Measurements from ENCODE around the gene GGT7. TPM values are rescaled to one million over a fixed set of nuclear protein-coding genes. Genes with fewer than 3 reads are reported as not detected.
A peak's percentile ranks its signal among the peaks of the same experiment; 100 is the strongest.

The GGT7 gene
- total and polyA plus RNA-seq, 9 of the 15 experiments (the other 6 are each of a cell fraction or from before 2014, with no cell fraction given), result 0.04 to 18.3 (median 5.9) TPM

DNA sequence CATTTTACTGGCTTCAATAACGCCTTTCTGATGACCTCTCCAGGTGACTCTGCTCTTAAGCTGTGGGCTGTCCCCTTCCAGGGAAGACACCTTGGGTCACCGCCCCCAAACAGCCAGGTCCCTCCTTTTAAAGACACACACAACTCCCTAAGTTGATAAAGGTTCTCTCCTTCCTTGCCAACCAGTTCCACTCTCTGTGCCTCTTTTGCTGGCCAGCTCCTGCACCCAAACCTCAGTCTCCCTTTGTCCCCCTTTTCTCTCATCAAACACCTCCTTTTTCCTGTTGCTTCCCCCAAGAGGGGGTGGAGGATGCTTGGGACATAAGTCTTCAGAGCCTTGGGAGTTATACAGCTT lies 48.2 kb downstream of the GGT7 start (continued):
- TF ChIP-seq, protein P1, sequence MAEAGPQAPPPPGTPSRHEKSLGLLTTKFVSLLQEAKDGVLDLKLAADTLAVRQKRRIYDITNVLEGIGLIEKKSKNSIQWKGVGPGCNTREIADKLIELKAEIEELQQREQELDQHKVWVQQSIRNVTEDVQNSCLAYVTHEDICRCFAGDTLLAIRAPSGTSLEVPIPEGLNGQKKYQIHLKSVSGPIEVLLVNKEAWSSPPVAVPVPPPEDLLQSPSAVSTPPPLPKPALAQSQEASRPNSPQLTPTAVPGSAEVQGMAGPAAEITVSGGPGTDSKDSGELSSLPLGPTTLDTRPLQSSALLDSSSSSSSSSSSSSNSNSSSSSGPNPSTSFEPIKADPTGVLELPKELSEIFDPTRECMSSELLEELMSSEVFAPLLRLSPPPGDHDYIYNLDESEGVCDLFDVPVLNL (CRISPR knock-in tag; IDR thresholded peaks at IDR 0.05; ENCODE audit: low read depth), result no peak
- peak; percentile 94 for TF ChIP-seq SP1 (CRISPR knock-in tag; IDR thresholded peaks at IDR 0.05)
- peak; percentile 42; the same call in 1 of the 2 replicates for TF ChIP-seq TARDBP (IDR thresholded peaks at IDR 0.05)
- TF ChIP-seq POLR2H (tag; IDR thresholded peaks at IDR 0.05; ENCODE audit: low read depth), result no peak; the same call in 1 of the 2 replicates
- TF ChIP-seq CBX2 (IDR thresholded peaks at IDR 0.05; ENCODE audit: insufficient read depth, low read length, poor library complexity, severe bottlenecking), result no peak
- TF ChIP-seq TOE1 (IDR thresholded peaks at IDR 0.05; ENCODE audit: borderline replicate concordance), result peak; percentile 71; the same call in 1 of the 2 replicates
- TF ChIP-seq TOE1 (CRISPR knock-in tag; IDR thresholded peaks at IDR 0.05; ENCODE audit: borderline replicate concordance, low read depth), result no peak
- TF ChIP-seq POLR2A (conservative IDR thresholded peaks at IDR 0.05), result 0 out of 2 replicates have a peak, but pooled peaks have one; percentile 36
- TF ChIP-seq NR3C1 (CRISPR knock-in tag; IDR thresholded peaks at IDR 0.05), result no peak
- no peak for TF ChIP-seq SPI1 (IDR thresholded peaks at IDR 0.05; ENCODE audit: borderline replicate concordance, low read depth, low read length)
- no peak for TF ChIP-seq KAT8 (IDR thresholded peaks at IDR 0.05; ENCODE audit: low read depth)
- TF ChIP-seq PCBP1 (IDR thresholded peaks at IDR 0.05; ENCODE audit: low read depth, low read length, poor library complexity, severe bottlenecking), result no peak
- no peak for TF ChIP-seq SETDB1 (IDR thresholded peaks at IDR 0.05; ENCODE audit: low read length)
- TF ChIP-seq, protein P2, sequence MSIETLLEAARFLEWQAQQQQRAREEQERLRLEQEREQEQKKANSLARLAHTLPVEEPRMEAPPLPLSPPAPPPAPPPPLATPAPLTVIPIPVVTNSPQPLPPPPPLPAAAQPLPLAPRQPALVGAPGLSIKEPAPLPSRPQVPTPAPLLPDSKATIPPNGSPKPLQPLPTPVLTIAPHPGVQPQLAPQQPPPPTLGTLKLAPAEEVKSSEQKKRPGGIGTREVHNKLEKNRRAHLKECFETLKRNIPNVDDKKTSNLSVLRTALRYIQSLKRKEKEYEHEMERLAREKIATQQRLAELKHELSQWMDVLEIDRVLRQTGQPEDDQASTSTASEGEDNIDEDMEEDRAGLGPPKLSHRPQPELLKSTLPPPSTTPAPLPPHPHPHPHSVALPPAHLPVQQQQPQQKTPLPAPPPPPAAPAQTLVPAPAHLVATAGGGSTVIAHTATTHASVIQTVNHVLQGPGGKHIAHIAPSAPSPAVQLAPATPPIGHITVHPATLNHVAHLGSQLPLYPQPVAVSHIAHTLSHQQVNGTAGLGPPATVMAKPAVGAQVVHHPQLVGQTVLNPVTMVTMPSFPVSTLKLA (conservative IDR thresholded peaks at IDR 0.05), result peak in 1 of 2 experiments; percentile 18; a peak in 2 of 4 replicates
- TF ChIP-seq, protein P3, sequence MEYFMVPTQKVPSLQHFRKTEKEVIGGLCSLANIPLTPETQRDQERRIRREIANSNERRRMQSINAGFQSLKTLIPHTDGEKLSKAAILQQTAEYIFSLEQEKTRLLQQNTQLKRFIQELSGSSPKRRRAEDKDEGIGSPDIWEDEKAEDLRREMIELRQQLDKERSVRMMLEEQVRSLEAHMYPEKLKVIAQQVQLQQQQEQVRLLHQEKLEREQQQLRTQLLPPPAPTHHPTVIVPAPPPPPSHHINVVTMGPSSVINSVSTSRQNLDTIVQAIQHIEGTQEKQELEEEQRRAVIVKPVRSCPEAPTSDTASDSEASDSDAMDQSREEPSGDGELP (CRISPR knock-in tag; IDR thresholded peaks at IDR 0.05; ENCODE audit: borderline replicate concordance), result 0 out of 2 replicates have a peak, but pooled peaks have one; percentile 14
- peak; percentile 12; the same call in 1 of the 2 replicates for TF ChIP-seq NR1H2 (CRISPR knock-in tag; IDR thresholded peaks at IDR 0.05)
- TF ChIP-seq, protein P4, sequence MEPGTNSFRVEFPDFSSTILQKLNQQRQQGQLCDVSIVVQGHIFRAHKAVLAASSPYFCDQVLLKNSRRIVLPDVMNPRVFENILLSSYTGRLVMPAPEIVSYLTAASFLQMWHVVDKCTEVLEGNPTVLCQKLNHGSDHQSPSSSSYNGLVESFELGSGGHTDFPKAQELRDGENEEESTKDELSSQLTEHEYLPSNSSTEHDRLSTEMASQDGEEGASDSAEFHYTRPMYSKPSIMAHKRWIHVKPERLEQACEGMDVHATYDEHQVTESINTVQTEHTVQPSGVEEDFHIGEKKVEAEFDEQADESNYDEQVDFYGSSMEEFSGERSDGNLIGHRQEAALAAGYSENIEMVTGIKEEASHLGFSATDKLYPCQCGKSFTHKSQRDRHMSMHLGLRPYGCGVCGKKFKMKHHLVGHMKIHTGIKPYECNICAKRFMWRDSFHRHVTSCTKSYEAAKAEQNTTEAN (CRISPR knock-in tag; IDR thresholded peaks at IDR 0.05), result no peak
- TF ChIP-seq, protein P5, sequence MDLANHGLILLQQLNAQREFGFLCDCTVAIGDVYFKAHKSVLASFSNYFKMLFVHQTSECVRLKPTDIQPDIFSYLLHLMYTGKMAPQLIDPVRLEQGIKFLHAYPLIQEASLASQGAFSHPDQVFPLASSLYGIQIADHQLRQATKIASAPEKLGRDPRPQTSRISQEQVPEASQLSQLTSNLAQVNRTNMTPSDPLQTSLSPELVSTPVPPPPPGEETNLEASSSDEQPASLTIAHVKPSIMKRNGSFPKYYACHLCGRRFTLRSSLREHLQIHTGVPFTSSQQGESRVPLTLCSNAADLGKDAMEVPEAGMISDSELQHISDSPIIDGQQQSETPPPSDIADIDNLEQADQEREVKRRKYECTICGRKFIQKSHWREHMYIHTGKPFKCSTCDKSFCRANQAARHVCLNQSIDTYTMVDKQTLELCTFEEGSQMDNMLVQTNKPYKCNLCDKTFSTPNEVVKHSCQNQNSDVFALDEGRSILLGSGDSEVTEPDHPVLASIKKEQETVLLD (IDR thresholded peaks at IDR 0.05), result no peak
- TF ChIP-seq EHMT2 (IDR thresholded peaks at IDR 0.05), result no peak
- TF ChIP-seq MED1 (CRISPR knock-in tag; IDR thresholded peaks at IDR 0.05; ENCODE audit: borderline replicate concordance), result no peak
- TF ChIP-seq ZNF175 (CRISPR knock-in tag; IDR thresholded peaks at IDR 0.05; ENCODE audit: low read depth), result no peak
- TF ChIP-seq, protein P6, sequence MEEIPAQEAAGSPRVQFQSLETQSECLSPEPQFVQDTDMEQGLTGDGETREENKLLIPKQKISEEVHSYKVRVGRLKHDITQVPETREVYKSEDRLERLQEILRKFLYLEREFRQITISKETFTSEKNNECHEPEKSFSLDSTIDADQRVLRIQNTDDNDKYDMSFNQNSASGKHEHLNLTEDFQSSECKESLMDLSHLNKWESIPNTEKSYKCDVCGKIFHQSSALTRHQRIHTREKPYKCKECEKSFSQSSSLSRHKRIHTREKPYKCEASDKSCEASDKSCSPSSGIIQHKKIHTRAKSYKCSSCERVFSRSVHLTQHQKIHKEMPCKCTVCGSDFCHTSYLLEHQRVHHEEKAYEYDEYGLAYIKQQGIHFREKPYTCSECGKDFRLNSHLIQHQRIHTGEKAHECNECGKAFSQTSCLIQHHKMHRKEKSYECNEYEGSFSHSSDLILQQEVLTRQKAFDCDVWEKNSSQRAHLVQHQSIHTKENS (CRISPR knock-in tag; IDR thresholded peaks at IDR 0.05), result no peak
